ENCODE measurements around the gene GTF2IRD1. TPM values are rescaled to one million over a fixed set of nuclear protein-coding genes. Genes with fewer than 3 reads are reported as not detected.

GTF2IRD1 gene
- total and polyA plus RNA-seq, 2 of the 4 experiments (the other 2 are of a cell fraction) = 4.1 to 21.9 TPM

DNA sequence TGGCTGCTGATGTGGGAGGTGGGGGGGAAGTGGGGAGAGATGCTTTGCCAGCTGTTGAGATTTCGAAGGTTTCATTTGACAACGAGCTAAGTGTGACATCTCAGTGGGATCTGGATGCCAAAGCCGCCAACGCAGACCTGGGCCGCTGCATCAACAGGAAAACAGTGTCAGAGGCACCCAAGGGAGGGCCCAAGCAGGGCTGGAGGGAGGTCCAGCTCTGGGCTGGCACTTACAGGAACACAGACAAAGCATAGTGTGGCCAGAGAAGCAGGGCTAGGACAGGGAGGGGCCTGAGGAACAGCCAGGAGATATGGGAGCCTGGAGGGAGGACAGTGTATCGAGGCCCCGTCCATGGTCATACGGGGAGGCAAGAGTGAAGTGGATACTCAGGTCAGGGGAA lies 73.1 kb downstream of the GTF2IRD1 start:
- Histone ChIP-seq H2AFZ (replicated peaks; ENCODE audit: low read length, poor library complexity) (no peak overlapping the region), H2AK5ac (ENCODE audit: low read depth, low read length) (no peak overlapping the region), H3K9me3 (ENCODE audit: control insufficient read depth, insufficient read depth, low read length) (peaks cover 2% of the 10 kb centered on the region), H3K27ac (ENCODE audit: insufficient read depth, low read length) (no peak overlapping the region), H4K91ac (ENCODE audit: insufficient read depth, low read depth, low read length) (no peak overlapping the region), H3K56ac (ENCODE audit: extremely low read depth, insufficient read depth, low read length) (no peak overlapping the region), H3K9me1 (ENCODE audit: insufficient read depth, low read length) (peaks cover 3% of the 10 kb centered on the region; the same call in 1 of the 2 replicates), H2BK120ac (ENCODE audit: low read depth, low read length) (no peak overlapping the region), H2BK15ac (ENCODE audit: low read depth, low read length) (no peak overlapping the region), H3K9ac (ENCODE audit: low read depth, low read length) (no peak overlapping the region), H2BK5ac (ENCODE audit: low read depth, low read length, poor library complexity, severe bottlenecking) (no peak overlapping the region), H4K8ac (ENCODE audit: low read depth in 2 of 2, low read length in 2 of 2) (no peak overlapping the region), H2AK9ac (replicated peaks; ENCODE audit: low read depth, low read length, poor library complexity) (no peak overlapping the region), H3K36me3 (ENCODE audit: control insufficient read depth, insufficient read depth, low read length) (peaks cover 56% of the 10 kb centered on the region), H3K14ac (replicated peaks; ENCODE audit: low read depth, low read length) (no peak overlapping the region), H4K20me1 (ENCODE audit: insufficient read depth, low read length) (no peaks in the 10 kb centered on the region), H2BK20ac (ENCODE audit: low read depth, low read length) (no peak overlapping the region), H3K4me1 (ENCODE audit: control insufficient read depth, insufficient read depth, low read length) (no peaks in the 10 kb centered on the region), H3K27me3 (ENCODE audit: control insufficient read depth, insufficient read depth, low read length) (no peaks in the 10 kb centered on the region), H3K18ac (ENCODE audit: low read depth, low read length) (no peak overlapping the region), H3K4ac (ENCODE audit: low read depth, low read length) (no peak overlapping the region), H3K23ac (ENCODE audit: low read depth, low read length) (no peak overlapping the region), H3K79me1 (ENCODE audit: low read depth in 1 of 2, low read length in 2 of 2) (peaks cover 0 to 3% of the 10 kb centered on the region in 2 experiments; a peak in 1 of 4 replicates), H4K5ac (ENCODE audit: low read depth, low read length) (no peak overlapping the region), H3K4me3 (ENCODE audit: insufficient read depth, low read depth, low read length) (no peak overlapping the region), H3K4me2 (ENCODE audit: low read depth, low read length) (no peak overlapping the region)
- DNase-seq (no peak), ATAC-seq (ENCODE audit: low read depth) (no peak)
- in situ Hi-C loops (cut with MboI; ENCODE audit: low sequenced_read_pairs) (no loop called here), intact Hi-C loops (cut with micrococcal nuclease) (no loop called here), dilution Hi-C loops (cut with HindIII; ENCODE audit: low sequenced_read_pairs, unreplicated experiment) (no loop called here)
- TF ChIP-seq RCOR1 (IDR thresholded peaks at IDR 0.05; ENCODE audit: insufficient replicate concordance, low read length) (no peak), BHLHE40 (IDR thresholded peaks at IDR 0.05; ENCODE audit: low read depth, low read length) (no peak), RAD21 (IDR thresholded peaks at IDR 0.05; ENCODE audit: low read length) (no peak), NFE2L2 (IDR thresholded peaks at IDR 0.05; ENCODE audit: low read depth, low read length) (no peak), RFX5 (IDR thresholded peaks at IDR 0.05; ENCODE audit: low read depth, low read length) (no peak), FOS (IDR thresholded peaks at IDR 0.05; ENCODE audit: low read depth, low read length) (no peak), MXI1 (IDR thresholded peaks at IDR 0.05; ENCODE audit: borderline replicate concordance, low read depth, low read length) (no peak)
- TF ChIP-seq, protein P1, sequence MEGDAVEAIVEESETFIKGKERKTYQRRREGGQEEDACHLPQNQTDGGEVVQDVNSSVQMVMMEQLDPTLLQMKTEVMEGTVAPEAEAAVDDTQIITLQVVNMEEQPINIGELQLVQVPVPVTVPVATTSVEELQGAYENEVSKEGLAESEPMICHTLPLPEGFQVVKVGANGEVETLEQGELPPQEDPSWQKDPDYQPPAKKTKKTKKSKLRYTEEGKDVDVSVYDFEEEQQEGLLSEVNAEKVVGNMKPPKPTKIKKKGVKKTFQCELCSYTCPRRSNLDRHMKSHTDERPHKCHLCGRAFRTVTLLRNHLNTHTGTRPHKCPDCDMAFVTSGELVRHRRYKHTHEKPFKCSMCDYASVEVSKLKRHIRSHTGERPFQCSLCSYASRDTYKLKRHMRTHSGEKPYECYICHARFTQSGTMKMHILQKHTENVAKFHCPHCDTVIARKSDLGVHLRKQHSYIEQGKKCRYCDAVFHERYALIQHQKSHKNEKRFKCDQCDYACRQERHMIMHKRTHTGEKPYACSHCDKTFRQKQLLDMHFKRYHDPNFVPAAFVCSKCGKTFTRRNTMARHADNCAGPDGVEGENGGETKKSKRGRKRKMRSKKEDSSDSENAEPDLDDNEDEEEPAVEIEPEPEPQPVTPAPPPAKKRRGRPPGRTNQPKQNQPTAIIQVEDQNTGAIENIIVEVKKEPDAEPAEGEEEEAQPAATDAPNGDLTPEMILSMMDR (conservative IDR thresholded peaks at IDR 0.05; ENCODE audit: low read depth, low read length) = no peak
- TF ChIP-seq, protein P2, sequence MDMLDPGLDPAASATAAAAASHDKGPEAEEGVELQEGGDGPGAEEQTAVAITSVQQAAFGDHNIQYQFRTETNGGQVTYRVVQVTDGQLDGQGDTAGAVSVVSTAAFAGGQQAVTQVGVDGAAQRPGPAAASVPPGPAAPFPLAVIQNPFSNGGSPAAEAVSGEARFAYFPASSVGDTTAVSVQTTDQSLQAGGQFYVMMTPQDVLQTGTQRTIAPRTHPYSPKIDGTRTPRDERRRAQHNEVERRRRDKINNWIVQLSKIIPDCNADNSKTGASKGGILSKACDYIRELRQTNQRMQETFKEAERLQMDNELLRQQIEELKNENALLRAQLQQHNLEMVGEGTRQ (IDR thresholded peaks at IDR 0.05; ENCODE audit: low read depth, low read length) = no peak
- ChIA-PET CTCF (no interaction called here), POLR2A (ENCODE audit: unreplicated experiment) (no interaction called here)
- no TSS peak for BruUV-seq (replicated peaks)
- 75% methylated on average over 6 of the region's 8 CpGs; no CpG with 5 or more reads in 1 of the 2 experiments for WGBS, 2 experiments (ENCODE audit: extremely low coverage in 2 of 2, insufficient read length in 1 of 2)

Data from IMR-90 (cell line).